Stimulated activated CD8-positive, alpha-beta memory T cell treated with anti-CD3 and anti-CD28 coated beads, Interleukin-15, amount 100 ng/mL, for 24 hours (primary cell): ENCODE results near the gene CNOT8.

ENCODE experiments used
- DNase-seq: peaks from one replicate; pipeline ENCODE4 v3.0.0-alpha.2; 2020; ENCODE audit warnings: low read depth

The CNOT8 gene

GRCh38 chr5:154923441-154924430 lies 65.3 kb downstream of the CNOT8 start:
- DNase-seq = no peak
